SK-N-MC (cell line): ENCODE measurements around the gene MYCBP2.

Experiments used
- EZH2 ChIP-seq: fragments of 200-600 bp; sonication (generic); IDR thresholded peaks from one replicate; pipeline ENCODE4 v1.6.1; 2017; ENCODE audit warnings: antibody characterized with exemption
- FOXP2 ChIP-seq: optimal IDR thresholded peaks from 2 replicates; pipeline ENCODE3; 2011; ENCODE audit warnings: mild to moderate bottlenecking, moderate library complexity; ENCODE audit not compliant: insufficient read depth; ENCODE audit errors: extremely low read length, control extremely low read depth

- TF ChIP-seq EZH2: no peak
- no peak for TF ChIP-seq FOXP2
Observed at GRCh38 chr13:77031656-77032243, 295.1 kb downstream of the MYCBP2 start.
